Skeletal muscle cell (primary cell): ENCODE measurements around the gene SLC47A2.
A peak's percentile ranks its signal among the peaks of the same experiment; 100 is the strongest.

Experiments used
- DNase-seq: peaks from one replicate; pipeline ENCODE4 v3.0.0-alpha.2; 2010; ENCODE audit warnings: low read depth
- H3K4me3 ChIP-seq: 2 replicates; pipeline ENCODE4 v1.5.1; 2011; ENCODE audit warnings: low read depth, mild to moderate bottlenecking, control low read depth, low read length, moderate library complexity

SLC47A2 gene

DNA sequence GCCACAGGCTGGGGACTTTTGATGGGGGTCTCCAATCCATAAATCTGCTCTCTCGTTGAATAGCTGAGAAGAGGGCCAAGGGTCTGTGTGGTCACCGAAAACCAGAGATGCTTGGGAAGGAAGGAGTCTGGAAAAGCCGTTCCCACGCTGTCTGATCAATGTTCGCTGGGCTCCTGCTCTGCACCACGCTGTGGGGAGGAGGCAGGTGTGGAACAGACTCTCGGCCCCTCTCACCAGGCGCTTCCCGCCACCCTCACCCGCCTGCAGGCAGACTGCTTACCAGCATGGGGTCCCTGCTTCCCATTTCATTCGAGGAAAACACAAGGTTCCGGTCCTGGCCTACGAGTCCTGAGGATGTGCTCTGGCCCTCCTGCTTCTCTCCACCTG, 32.4 kb upstream of the SLC47A2 start:
- no peak for DNase-seq
- no peak overlapping the region for H3K4me3 ChIP-seq

DNA sequence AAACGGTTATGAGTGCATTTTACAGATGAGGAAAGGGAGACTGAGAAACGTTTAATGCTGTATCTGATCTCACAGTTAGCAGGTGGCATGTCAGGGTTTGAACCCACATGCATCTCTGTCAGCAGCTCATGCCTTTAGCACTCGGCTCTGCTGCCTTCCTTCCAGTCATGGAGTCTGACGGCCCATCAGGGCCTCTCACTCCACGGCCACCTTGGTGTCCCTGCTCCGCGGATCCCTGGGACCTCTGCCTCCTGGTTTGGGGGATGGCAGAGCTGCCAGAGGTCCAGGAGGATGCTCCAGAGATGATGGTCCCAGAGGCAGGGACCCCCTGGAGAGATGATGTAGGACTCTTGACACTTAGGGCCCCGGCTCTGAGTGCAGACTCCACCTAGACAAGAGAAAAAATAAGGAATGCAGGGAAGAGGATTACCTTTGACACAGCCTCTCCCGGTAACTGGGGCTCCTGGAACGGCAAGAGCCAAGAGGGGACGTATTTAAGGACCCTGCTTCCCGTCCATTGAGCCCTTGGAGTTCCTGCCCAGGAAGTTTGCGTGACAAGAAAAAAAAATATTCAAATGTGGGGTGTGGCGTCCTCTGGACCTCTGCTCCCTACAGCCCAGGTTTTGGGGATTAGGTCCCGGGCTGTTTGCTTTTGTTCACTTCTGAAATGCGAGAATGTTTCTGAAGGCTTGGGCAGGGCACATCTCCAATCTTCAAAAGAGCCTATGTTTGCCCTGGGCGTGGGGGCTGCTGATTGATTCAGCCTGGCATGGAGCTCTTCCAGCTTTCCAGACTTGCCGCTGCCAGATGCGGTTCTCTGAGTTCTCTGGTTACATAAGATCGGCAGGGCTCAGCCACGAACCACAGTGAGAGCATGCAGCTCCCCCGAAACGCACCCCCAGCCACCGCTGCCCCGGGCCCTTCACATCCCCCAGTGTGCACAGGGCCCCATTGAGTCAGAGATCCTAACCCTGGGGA, 31.7 kb upstream of the SLC47A2 start, which contains the start of gene ALDH3A1:
ALDH3A1 (minus strand) TSS at position 470 of the 978 bp plus-strand sequence. CDS start 3,169 bp downstream, outside the sequence.
- H3K4me3 ChIP-seq, result no peak within 1 kb of the TSS
- DNase-seq, result no peak

DNA sequence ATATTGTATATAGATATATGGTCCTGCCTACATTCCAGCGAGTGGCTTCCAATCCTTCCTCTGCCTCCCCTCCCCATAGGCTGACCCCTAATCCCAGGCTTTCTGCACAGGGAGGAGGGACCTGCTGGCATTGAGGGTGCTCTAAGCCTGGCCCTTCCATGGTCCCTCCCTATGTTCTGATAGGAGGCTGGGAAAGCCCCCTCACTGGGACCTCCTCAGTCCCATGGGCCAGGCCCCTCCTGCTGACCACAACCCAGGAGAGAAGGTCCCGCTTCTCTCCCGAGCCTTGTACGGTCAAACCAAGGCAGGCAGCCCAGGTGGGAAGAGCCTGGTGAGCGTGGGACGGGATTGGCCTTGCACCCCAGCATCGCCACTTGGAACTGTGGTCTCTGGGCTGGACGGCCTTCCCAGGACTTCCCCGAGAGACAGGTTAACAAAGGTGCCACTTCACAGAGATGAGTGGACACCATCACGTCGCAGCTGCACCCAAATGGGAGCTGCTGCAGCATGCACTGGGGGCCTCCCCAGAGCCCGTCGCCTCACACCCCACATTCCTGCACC, 30.9 kb upstream of the SLC47A2 start:
- no peak for DNase-seq
- no peak overlapping the region for H3K4me3 ChIP-seq

DNA sequence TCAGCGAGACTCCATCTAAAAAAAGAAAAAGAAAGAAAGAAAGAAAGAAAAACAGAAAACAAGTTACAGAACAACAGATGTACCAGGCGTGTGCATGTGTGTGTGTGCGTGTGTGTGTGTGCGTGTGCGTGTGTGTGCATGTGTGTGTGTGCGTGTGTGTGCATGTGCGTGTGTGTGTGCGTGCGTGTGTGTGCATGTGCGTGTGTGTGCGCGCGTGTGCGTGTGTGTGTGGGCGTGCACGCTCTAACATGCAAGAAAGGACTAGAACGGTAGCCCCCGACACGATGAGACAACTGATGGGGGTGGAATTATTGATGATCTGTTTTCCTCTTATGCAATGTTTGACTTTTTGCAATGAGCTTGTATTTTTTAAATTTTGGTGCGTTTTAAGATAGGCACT, 30.1 kb upstream of the SLC47A2 start:
- DNase-seq, result no peak
- no peak overlapping the region for H3K4me3 ChIP-seq

DNA sequence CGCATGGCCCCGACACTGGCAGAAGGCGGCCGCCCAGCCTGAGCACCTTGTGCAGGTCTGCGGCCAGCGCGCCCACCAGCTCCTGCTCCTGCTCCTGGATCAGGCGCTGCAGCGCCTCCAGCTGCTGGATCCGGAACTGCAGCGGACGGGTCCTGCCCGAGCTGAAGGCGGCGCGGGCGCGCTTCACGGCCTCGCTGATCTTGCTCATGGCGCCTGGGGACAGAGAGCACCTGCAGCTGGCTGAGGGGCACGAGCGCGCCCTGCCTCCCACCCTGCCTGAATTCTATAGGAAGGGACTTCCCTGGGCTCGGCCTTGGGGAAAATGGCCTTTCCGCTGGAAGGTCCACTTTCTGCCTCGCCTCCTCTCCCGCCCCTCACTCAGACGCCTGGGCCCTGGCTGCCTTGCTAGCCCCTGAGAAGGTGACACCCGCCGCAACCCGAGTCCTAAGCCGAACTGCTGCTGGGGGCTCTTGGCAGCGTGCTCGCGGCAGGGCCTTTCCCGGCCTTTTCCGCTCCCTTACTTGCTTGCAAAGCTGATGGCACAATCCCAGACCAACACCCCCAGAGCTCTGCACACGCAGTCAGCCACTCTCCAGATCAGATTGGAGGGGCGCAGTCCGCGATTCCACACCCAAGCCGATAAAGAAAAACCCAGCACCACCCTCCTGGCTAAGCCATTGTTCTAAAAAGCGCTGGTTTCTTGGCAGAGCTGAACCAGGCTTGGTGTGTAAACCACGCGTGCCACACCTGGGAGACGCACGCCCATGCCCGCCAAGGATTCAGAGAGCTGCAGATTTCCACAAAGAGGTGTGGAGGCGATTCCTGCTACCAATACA, 28.8 kb upstream of the SLC47A2 start:
- peak overlapping the region; percentile 38 for H3K4me3 ChIP-seq

DNA sequence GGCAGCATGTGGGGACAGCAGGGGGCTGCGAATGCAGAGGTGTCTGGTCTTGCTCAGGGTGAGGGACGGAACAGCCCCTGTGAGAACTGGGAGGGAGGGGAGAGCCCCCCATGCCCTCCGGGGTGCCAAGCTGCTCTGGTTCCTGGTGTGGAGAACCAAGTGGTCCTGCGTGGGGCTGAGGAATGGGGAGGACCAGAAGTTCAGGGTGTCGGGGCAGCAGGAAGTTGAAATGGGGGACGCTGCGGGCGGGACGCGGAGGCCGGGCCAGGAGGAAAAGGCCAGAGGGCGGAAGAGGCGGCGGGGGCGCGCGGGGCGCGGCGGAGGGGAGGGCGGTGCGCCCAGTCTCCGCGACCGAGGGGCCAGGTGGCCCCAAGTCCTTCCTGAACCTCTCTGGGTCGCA, 28.1 kb upstream of the SLC47A2 start:
- peak overlapping the region; percentile 38 for H3K4me3 ChIP-seq
- no peak for DNase-seq

More for the DNA sequence above, 28.8 kb upstream of the SLC47A2 start:
- no peak for DNase-seq

DNA sequence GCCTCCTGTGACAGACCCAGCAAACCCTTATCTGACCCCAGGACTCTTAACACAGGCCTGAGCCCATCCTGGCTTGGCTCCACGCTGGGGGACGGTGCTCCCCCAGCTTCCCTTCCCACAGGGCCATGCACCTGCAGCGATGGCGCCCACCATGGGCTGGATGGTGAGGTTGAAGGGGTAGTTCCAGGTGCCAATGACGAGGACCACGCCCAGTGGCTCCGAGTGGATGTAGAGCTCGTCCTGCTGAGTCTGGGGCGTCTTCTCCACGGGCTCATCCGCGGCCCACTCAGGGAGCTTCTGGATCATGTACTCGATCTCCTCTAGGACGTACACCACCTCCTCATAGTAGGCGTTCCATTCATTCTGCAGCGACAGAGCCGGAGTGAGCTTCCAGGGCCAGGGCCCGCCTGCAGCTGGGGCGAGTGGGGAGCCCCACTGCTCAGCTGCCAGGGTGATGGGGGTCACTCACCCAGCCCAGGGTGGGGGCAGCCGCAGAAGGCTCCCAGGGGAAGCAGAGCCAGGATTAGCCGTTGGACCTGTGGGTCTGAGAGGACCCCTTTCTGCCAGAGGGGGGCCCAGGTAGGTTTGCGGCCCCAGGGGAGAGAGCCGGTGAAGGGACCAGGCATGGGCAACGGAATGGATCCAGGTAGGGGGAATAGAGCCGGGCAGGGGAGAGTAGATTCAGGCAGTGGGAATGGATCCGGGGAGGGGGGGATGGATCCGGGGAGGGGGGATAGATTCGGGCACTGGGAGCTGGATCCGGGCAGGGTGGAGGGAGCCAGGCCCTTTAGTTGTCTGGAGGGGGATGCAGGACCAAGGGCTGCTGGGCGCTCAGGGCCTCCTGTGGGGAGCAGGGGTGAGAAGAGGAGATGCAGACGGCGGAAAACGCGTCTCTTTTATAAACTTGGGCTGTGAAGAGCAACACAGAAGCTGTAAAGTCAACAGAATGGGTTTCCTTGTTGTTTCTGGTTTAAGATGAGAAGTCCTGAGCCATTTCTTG, 27.0 kb upstream of the SLC47A2 start:
- no peak for DNase-seq
- no peak overlapping the region for H3K4me3 ChIP-seq

DNA sequence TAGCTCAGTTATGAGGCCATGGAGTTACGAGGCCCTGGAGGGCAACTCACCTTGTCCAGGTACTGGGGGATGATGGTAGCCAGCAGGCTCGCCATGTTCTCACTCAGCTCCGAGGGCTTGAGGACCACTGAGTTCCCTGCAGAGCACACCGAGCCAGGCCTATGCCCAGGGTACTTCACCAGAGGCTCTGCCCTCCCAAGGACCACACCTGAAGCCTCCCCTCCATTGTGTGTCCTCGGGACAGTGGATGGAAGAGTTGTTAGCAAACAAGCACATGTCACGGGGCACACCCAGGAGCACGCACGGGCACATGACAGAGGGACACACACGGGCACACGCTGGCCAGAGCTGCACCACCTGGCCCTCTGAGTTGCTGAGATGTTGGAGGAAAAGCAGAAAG, 26.1 kb upstream of the SLC47A2 start:
- no peak for DNase-seq
- H3K4me3 ChIP-seq, result no peak overlapping the region

DNA sequence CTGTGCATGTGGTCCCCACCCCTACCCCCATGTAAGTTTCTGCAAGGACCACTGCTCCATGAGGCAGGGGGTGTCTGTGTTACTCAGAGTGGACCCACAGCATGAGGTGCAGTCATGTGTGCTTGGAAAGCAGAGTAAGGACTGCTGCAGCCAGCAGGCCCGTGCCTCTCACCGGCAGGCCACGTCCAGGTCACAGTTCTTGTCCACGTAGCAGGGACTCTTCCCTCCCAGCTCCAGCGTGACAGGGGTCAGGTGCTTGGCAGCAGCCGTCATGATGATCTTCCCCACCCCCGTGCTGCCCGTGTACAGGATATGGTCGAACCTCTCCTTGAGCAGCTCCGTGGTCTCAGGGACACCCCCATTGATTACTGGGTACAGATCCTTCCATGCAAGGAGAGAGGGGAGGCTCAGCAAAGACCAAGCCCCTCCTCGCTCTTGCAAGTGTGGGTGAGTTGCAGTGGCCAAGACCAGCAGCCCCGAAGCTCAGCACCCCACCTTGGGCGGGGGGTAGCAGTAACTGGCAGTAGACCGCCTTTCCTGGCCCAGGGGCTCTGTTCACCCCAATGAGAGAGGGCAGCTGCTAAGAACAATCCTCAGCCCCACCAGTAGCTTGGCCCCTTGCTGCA, 25.6 kb upstream of the SLC47A2 start:
- no peak for DNase-seq
- H3K4me3 ChIP-seq, result no peak overlapping the region

DNA sequence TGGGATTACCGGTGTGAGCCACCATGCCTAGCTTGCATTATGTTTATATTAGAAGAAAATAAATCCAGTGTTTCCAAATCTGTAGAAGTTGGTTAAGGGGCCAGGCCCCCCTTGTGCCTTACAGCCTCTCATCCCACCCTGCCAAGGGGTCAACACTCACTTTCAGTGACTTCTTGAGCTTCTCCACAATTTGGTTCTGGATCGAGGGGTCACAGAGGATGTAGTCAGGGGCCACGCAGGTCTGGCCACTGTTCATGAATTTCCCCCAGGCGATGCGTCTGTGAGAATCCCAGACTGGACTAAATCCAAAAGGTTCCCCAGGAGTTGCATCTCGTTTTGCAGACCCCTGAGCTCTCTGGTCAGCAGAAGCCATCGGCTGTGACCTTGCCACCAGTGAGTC, 24.5 kb upstream of the SLC47A2 start:
- DNase-seq, result no peak
- H3K4me3 ChIP-seq, result no peak overlapping the region

DNA sequence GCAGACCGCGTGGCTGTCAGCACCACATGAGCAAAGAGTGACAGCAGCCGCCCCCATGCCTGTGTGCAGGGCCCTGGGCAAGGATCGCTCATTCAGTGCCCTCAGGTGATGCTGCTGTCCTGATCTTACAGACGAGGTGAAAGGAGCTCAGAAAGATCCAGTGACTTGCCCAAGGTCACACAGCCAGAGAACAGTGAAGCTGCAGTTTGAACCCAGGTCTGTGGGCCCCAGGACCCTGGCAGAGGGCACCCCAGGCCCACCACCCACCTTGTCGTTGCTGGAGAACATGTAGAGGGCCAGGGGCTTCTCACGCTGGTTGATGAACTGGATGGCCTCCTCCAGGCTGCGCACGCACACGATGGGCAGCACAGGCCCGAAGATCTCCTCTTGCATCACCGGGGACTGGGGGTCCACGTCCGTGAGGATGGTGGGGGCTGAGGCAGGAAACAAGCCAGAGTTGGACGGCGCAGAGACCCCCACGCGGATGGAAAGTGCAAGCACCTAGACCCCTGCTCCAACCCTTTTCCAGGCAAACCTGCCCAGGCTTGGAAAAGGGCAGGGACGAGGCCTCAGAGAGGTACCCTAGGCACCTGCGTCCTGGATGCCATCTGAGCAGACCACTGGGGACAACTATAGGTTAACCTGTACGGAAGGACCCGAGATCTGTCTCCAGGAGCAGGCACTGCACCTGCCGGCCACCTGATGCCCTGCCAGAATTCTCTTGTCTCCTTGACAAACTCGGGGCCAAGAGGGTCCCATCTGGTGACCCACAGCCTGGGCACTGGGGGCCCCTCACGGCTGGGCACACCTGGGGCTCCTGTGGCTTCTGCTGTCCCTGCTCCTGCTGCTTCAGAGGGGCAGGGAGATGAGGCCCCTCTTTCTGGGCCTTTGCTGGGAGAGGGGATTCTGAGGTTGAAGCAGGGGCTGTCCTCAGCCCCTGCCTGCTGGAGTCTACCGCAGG, 23.1 kb upstream of the SLC47A2 start:
- no peak overlapping the region for H3K4me3 ChIP-seq
- DNase-seq, result no peak

DNA sequence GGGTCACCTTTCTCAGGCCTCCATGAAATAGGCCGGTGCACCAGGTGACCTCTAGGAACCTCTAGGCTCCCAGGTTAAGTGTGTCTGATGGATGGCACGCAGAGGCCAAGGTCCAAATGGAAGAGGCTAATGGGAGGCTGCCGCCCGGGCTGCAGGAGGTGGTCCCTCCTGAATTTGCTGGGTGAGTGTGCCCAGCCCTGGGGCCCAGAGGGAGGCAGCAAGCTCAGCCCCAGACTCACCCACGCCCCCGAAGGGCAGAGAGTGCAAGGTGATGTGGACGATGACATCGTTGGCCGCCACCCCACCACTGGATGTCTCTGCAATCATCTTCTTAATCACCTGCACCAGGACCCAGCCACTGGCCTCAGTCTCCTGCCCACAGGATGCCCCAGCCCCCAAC, 22.4 kb upstream of the SLC47A2 start:
- no peak overlapping the region for H3K4me3 ChIP-seq
- no peak for DNase-seq

DNA sequence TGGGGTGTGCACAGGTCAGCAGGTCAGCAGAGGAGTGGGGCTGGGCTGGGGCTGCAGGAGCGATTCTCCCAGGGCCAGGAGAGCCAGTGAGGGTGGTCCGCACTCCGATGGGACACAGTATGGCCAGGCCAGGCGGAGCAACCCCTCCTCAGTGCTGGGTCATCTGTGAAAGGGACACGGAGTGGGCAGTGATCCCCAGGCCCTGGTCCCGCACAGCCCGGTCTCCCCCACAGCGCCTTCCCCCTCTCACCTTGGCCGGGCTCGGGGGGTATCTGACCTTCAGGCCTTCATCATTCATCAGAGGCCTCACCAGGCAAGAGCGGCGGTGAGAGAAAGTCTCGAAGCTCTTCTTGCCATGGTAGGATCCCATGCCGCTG, 21.7 kb upstream of the SLC47A2 start:
- no peak for DNase-seq
- no peak overlapping the region for H3K4me3 ChIP-seq

DNA sequence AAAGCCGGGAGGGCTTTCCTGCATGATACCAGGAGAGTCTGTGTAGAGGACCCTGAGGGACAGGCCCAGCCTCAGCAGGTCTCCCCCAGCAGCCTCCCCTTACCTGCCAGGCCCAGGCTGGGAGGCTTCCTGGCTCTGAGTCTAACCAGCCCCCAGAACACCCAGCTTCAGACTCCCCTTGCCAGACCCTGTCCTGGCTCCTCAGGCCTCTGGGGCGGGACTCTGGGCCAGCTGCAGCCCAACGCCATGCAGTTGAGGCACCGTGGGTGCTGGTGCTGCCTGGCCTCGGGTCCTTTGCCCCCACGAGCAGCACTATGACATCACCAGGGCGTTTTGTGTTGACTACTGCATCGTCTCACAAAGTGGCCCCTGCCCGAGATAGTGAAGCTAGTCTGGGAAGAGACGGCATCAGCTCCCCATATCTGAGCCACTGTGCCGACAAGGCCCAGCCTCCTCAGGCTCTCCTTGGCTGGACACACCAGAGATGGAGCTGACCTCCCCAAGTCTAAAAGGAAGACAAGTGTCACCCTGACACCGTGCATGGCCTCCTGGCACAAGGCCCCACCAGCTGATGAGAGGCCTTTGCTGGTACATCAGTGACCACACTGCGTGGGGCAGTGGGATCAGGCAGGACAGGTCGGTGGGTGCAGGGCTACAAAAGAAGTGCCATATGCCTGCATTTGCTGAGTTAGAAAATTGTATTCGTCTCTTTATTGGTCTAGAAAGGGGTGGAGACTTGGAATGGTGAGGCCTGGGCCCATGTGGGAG, 21.1 kb upstream of the SLC47A2 start:
- H3K4me3 ChIP-seq, result no peak overlapping the region
- no peak for DNase-seq

DNA sequence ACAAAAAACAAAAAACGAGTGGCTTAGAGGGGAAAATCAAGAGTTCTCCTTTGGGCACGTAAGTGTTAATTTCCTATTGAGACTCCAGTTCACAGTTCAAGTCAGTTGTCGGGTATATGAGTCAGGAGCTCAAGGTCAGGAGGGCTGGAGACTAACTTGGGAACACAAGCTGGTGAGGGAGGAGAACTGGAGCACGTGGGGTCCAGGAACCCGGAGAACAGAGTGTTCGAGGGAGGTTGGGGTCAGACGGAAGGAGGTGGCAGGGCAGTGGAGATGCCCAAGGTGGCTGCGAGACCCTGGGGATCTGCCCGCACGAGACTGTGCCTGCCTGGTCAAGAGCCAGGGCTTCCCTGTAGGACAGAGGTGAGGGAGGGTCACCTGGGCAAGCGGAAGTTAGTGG, 19.7 kb upstream of the SLC47A2 start:
- no peak for DNase-seq
- no peak overlapping the region for H3K4me3 ChIP-seq

DNA sequence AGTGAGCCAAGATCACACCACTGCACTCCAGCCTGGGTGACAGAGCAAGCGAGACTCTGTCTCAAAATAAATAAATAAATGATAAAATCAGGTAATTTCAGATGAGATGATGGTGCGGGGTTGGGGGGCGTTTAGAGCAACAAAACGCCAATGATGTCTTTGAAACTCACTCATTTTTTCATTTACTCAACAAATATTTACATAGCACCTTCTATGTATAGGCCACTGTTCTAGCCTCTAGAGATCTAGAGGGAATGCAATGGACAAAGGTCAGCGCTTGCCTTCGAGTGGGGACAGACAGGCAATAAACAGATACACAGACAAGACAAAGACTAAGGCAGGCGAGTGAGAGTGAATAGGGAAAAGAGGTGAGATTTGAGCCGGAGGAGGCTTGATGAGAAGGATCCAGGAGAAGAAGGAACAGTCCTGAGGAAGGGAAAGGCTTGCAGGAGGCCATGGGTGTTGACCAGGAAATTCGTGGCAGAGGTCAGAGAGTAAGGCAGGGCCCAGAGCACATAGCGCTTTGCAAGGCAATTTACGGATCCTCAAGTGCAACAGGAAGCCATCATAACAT, 17.7 kb upstream of the SLC47A2 start:
- no peak overlapping the region for H3K4me3 ChIP-seq
- DNase-seq, result no peak
